HG02870 (cell line): ENCODE measurements around the gene MAP2K5.
"Not testable (repeated sequence)": the region's sequence is repeated elsewhere in the genome, so short reads cannot be mapped to it uniquely, and the experiment has no call there.

Experiments used
- ATAC-seq: cut with Tn5 transposase; IDR thresholded peaks from one replicate; pipeline ENCODE4 v1.9.1; 2021; ENCODE audit warnings: mild to moderate bottlenecking, moderate library complexity; ENCODE audit not compliant: unreplicated experiment

The MAP2K5 gene

GRCh38 chr15:67652586-67652985 lies 110.1 kb downstream of the MAP2K5 start:
- ATAC-seq: no peak

- no peak for ATAC-seq
Observed at GRCh38 chr15:67660446-67660845, 117.9 kb downstream of the MAP2K5 start.

DNA sequence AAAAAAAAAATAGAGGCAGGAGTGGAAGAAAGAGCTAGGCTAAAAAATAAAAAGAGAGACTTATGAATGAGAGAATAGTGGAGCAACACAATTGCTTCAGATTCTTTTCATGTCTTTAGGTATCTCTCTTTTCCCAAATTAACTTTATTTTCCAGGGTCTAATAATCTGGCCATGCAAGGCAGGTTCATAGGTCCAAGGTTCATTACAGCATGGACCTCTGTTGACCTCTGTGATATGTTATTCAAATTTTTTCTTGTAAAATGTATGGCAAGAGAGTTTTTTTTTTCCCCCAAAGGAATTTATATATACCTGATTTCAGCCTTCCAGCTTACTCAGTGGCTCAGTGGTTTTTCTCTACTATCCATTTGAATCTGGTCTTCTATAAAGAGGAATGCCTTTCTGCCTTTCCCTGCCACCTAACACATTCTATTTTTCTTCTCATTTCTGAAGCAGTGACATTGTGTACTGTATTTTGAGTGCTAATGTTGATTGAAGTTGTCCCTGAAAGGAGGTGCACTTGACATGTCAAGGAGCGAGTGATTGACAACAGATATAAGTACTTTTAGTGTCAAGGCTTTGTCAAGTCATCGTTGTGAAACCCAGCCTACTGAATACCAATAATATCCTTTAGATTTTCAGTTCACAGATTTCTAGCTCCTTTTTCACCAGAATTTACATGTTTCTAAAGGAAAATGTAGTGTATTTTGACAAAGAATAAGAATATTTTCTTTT lies 118.5 kb downstream of the MAP2K5 start:
- no peak for ATAC-seq

DNA sequence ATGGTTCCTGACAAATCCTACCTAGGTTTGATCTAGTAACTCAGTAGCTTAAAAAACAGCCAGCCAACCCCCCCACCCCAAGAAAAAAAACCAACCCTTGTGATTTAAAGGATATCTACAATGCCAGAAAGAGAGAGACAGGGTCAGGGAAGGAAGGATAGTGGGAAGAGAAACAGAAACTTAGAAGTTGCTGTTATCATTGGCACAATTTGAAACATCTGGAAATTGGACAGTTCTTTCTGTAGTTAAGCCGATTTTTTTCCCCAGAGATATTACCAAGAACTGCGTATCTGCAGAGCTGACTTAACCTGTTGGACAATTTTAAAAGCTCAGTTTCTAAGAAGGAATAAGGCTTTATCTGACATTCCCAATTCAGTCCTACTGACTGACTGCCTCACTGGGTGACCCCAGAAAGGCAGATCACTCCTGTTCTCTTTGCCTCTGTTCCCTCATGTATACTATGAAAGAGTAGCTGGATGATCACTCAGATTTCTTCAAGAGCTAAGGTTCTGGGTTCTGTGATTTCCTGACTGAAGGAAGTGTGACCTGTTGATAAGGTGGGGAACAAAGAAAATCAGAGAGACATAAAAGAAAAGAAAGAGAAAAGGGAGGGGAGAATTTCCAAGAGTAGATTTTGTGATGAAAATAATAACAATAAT lies 128.3 kb downstream of the MAP2K5 start:
- no peak for ATAC-seq

DNA sequence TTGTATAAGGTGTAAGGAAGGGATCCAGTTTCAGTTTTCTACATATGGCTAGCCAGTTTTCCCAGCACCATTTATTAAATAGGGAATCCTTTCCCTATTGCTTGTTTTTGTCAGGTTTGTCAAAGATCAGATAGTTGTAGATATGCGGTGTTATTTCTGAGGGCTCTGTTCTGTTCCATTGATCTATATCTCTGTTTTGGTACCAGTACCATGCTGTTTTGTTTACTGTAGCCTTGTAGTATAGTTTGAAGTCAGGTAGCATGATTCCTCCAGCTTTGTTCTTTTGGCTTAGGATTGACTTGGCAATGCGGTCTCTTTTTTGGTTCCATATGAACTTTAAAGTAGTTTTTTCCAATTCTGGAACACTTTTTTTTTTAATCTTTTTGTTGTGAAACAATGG lies 130.3 kb downstream of the MAP2K5 start:
- ATAC-seq: not testable (repeated sequence)

DNA sequence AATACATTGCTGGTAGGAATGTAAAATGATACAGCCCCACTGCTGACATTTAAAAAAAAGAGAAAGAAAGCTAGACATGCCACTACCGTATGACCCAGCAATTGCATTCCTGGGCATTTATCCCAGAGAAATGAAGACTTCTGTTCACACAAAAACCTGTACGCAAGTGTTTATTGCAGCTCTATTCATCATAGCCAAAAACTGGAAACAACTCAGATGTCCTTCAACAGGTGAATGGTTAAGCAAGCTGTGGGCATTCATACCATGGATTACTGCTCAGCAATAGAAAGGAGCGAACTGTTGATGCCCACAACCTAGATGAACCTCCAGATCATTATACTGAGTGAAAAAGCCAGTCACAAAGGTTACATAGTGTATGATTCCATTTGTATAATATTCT lies 132.5 kb downstream of the MAP2K5 start:
- no peak for ATAC-seq

GRCh38 chr15:67678089-67678488 lies 135.6 kb downstream of the MAP2K5 start:
- ATAC-seq: no peak

- no peak for ATAC-seq
Observed at GRCh38 chr15:67678993-67679392, 136.5 kb downstream of the MAP2K5 start.

DNA sequence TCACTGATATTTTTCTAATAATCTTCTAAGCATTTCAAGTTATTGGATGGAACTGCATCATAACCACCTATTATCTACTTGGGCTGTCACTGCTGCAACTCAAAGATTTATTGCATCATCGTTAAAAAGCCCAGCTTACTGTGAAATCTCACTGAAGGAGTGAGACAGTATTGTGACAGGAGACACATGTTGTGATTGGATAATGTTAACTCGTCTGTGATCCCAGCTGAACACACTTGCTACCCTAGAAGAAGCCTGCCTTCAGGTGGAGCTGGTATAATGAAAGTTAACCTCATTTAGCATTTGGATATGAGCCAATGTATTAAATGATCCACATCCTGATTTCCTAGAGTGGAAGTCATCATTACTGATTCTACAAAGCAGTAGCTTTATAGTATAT lies 138.1 kb downstream of the MAP2K5 start:
- ATAC-seq: no peak

DNA sequence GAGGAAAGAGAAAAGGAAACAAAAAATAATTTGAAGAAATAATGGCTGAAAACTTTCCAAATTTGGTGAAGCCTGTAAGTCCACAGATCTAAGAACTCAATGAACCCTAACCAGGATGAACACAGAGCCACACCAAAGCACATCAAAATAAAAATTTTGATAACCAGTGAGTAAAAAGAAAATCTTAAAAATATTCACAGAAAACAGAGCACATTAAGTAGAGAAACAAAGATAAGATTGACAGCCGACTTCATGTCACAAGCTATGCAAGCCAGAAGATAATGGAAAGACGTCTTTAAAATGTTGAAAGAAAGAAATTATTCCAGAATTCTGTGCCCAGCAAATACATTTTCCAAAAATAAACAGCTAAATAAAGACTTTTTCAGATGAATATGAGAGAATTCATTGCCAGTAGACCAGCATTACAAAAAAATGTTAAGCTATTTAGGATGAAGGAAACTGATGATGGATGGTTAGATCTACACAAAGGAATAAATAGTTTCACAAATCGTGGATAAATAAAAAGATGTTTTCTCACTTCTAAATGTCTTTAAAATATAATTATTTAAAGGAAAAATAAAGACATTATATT lies 142.6 kb downstream of the MAP2K5 start:
- ATAC-seq: no peak

GRCh38 chr15:67685716-67686115 lies 143.2 kb downstream of the MAP2K5 start:
- ATAC-seq: no peak

GRCh38 chr15:67690936-67691335 lies 148.4 kb downstream of the MAP2K5 start:
- no peak for ATAC-seq

DNA sequence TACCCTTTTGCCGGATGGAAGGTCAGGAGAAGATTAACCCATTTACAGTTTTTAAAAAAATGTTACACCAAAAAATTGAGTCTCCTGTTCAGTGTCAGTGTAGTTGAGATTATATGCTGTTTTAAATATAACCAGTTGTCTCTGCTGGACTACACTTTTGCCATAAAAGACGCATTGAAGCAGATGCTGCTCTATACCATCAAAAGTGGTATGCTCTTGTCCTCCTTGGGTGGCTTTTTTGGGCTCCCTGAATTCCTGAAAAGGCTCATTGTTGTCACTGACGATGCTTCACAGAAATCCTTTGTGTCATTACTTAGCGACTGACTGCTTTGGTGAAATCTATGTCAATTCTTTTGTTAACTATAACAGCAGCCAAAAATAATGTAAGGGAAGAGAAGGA lies 148.9 kb downstream of the MAP2K5 start:
- ATAC-seq: no peak

GRCh38 chr15:67692573-67692972 lies 150.1 kb downstream of the MAP2K5 start:
- no peak for ATAC-seq

GRCh38 chr15:67696087-67696486 lies 153.6 kb downstream of the MAP2K5 start:
- ATAC-seq: no peak

DNA sequence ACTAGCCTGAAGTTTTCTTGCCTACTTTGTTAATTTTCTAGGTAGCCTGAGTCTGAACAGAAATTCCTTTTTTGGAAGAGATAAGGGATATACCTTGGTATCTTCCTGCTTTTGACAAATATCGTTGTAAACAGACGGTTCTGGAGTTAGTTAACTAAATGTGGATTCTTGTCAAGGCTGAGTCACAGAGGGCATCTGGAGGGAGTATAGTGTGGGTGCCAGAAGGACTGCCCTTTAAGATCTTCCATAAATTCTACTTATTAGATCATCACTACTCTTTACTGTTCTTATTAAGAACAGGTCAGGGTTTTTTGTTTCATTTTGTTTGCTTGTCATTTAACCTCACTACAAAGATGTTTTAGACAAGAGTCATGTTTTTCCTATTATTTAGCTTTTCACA lies 157.5 kb downstream of the MAP2K5 start:
- no peak for ATAC-seq

- ATAC-seq: no peak
Observed at GRCh38 chr15:67701669-67702068, 159.2 kb downstream of the MAP2K5 start.

GRCh38 chr15:67707520-67708283 lies 165.2 kb downstream of the MAP2K5 start:
- ATAC-seq: no peak

DNA sequence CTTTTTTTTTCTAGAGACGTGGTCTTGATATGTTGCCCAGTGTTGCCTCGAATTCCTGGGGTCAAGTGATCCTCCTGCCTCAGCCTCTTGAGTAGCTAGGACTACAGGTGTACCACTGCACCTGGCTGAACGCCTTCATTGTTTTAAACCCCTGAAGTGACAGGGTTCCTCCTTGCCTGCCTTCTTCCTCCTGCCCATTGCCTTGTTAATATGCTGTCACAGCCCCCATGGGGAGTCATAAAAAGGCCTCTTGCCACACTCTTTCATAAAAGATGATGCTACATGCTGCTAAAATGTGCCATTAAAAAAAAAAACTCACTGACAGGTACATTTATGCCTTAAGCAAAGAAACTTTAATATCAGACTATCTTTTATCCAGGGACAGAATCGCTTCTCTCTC lies 166.0 kb downstream of the MAP2K5 start:
- no peak for ATAC-seq

DNA sequence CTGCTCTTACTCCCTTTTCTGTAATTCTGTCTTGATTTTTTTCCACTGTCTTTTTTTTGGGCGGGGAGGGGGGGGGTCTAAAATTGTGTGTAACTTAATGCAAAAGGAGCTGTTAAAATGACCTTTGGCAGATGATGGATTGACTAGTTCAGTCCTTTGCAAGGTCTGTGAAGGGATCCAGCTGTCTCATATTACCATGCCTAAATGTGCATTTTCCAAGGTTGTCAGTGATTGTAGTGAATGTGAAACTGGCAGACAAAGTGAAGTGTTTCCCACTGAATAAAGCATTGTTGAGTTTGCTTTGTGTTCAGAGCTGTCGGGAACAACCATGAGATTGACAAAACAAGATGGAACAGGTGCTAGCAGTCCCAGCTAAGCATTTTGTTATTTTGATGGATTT lies 172.7 kb downstream of the MAP2K5 start:
- no peak for ATAC-seq

- no peak for ATAC-seq
Observed at GRCh38 chr15:67716171-67716570, 173.7 kb downstream of the MAP2K5 start.

DNA sequence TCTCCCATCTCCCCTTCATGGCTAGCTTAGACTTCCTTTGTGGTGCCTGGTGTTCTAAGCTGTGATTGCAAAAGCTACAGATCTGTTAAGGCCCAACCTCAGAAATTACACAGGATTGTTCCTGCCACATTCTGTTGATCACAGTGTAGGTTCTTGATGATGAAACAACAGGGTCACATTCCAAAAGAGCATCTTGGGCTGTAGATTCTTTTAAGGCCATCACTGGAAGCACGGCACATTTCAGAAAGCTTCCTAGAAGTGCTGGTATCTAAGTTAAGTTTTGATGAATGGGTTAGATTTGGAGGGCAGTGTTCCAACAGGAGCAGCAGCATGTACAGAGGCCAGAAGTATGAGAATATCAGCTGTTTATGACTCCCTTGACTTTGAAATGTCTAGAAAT lies 175.3 kb downstream of the MAP2K5 start:
- no peak for ATAC-seq
